Activated CD8-positive, alpha-beta memory T cell treated with anti-CD3 and anti-CD28 coated beads, Interleukin-2, amount 50 U/mL, for 1 hour (primary cell): ENCODE measurements around the gene PEX14.

Experiments
- DNase-seq: peaks from one replicate; pipeline ENCODE4 v3.0.0-alpha.2; 2020; ENCODE audit errors: extremely low read depth

Gene PEX14

DNA sequence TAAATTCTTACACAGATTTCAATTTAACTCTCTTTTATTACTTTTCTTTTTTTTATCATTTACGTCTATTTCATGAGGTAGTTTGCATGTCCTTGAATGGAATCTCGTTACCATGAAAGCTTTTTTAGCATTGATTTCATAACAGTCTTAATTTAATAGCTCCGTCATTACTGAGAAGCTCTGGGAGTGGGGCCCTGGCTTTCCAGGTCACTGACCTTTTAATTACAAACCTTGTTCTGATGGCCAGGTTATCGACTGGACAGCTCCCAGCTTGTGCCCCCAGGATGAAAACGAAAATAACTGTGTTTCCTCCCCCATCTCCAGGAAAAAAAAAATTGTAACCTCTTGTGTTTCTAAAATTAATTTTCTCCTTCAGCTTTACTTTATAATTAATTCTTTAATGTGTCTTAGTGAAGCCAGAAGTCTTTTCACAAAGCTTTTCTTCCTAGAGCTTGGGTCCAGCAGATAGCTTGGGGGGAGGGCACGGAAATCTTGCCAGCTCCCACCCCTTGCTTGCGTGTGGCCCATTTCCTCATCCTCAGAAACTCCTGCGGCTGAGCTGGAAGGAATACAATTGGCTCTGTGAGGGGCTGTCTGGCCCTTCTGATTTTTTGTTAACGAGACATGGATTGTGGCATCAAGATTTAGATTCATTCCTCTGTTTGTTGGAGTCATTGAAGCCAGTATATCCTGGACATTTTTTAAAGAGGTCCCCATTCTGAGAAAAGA lies 65.7 kb downstream of the PEX14 start:
- no peak for DNase-seq

DNA sequence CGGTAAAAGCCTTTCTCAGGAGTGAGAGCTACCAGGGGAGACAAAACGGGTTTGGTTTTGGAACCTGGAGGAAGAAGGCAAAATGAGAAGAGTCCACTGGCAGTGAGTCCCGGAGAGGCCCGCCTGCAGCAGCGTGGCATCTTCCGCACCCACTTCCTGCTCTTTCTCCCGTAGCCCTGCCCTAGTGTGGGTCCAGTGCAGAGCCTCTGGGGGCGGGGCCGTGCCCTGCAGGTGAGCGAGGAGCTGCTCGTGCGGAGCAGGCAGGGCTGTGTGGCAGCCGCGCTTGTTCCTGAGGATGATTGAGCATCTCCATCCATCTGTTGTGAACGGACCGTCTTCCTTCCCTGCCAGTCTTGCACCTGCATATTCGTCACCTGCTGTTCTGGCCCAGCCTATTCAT lies 66.5 kb downstream of the PEX14 start:
- no peak for DNase-seq

DNA sequence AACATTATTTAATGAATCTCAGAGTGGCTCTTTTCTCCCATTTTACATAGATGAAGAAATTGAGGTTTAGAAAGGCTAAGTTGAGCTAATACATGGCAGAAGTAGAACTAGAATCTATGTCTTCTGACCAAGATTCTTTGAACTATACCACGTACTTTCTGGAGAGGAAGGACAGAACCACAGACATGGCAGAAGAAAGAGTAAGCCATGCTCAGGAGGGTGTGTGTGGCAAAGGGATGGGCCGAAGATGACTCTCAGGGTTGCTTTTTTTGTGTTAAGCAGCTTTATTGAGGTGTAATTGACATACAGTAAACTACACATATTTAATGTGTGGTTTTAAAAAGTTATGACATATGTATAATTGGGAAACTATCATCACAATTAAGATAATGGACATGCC lies 69.5 kb downstream of the PEX14 start:
- DNase-seq, result no peak

DNA sequence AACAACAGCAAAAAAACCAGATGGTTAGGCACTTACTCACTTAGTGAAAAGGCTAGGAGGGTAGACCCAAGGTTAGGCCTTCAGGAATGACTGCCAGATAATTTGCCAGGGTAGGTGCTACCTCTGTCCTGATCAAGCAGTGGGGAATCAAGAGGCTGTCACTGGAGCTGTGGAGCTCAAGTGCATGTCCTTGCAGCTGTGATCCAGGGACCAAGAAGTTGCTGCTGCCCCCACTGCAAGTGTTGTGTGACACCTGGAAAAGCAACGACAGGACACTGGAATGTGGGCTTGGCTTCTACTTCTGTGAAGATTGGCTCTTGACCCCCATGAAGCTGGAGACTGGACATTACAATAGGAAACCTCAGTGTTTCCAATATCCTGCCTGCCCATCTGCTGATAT lies 72.1 kb downstream of the PEX14 start:
- DNase-seq, result no peak

DNA sequence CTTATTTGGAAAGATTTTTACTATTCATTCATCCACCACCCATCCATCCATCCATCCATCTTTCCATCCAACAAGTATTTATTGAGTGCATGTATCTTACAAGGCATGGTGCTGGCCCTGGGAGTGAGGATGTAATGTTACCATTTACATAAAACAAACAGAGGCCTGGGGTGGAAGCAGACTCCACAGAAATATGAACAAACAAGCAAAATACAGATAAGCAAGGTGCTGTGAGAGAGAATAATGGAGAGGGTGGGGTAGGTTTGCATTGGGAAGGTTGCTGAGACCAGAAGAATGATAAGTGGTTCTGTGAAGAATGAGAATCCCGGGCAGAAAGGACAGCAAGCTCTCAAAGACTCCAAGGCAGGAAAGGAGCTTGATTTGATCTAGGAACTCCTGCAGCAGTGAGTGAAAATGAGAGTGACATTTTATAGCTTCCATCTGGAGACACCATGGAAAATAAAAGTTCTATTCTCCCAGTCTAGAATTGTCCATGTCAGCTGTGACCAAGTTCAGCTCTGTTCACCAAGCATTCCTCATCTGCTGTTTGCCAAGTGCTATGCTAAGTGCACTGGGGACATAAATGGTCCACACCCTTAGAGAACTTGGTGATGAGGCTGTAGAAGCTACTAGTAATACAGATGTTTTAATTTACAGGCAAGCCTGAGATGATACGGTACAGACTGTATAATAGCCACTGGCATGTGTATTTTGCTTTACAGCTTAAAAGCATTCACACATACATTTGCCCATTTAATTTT lies 75.3 kb downstream of the PEX14 start:
- DNase-seq, result no peak

DNA sequence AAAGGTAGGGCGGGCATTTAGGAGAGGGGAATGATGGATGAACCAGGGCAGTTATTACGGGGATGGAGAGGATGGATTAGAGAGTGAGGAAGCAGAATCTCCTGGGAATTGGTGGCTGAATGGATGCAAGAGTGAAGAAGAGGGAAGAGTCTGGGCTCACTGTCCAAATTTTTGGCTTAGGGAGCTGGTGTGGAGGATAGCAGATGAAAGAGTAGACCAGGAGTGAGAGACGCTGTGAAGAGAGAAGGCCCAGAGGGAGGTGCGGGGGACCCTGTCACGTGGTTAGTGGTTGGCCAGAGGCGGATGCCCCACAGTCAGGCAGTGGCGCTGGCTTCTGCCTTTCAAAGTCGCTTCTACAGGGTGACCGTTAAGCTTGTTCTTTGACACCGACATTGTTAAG lies 78.4 kb downstream of the PEX14 start:
- DNase-seq, result no peak

- no peak for DNase-seq
These were observed 81.1 kb downstream of the PEX14 start for GRCh38 chr1:10555635-10556429.

DNA sequence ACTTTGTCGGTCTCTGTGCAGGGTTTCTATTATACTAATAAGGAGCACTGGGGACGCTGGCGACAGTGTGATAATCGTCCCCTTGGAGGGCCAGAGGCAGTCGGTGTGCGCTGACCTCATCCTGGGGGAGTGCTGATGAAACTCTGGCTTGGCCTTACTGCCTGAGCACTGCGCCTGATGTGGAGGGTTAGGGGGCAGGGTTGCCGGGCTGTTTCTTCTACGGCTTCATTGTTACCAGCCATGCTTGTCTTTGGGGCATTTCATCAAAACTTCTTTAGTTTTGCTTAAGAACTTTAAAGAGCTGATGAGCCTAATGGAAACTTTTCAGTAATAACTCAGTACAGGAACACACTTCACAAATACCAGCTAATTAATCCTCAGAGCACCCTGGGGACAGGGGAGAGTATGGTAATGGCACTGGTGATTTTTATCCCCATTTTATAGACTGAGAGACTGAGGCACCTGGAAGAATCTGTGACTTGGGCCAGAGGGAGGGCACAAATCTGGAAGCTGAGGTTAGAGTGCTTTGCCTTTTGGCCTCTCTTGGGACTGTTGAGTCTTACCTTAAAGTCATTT lies 81.8 kb downstream of the PEX14 start:
- no peak for DNase-seq

DNA sequence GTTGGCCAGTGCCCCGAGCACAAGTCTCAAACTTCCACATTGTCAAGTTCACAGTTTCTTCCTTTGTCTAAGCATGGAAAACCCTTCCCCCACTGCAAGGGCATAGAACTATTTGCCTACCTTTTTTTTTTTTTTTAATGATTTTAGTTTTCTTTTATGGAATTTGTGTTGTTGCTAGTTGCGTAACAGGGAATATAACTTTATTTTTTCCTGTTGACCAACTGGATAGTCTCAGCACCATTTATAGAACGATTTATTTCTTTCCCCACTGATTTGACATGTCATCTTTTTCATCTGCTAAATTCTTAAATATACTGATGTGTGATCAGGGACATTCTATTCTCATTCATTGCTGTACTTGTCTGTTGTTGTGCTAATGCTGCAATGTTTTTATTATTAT lies 83.0 kb downstream of the PEX14 start:
- no peak for DNase-seq

DNA sequence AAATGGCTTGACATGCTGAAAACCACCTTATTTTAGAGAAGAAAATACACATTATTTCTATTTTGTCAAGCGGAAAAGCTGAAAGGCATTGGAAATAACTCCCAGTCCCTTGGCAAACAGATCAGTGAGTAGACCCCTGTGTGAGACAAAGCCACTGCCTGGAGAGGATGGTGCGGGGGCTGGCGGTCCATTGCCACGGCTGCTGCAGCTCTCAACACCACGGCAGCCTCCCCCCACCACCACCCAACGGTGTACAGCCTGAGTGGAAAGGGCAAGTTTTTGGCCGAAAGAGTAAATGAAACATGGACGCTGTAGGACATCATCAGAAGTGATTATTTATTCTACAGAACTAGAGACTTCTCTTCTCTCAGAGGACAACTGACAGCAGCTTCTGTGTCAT lies 84.6 kb downstream of the PEX14 start:
- DNase-seq, result no peak

- DNase-seq, result no peak
These were observed 86.7 kb downstream of the PEX14 start for GRCh38 chr1:10561497-10561896.

GRCh38 chr1:10561955-10562354 lies 87.2 kb downstream of the PEX14 start:
- no peak for DNase-seq

GRCh38 chr1:10564063-10564462 lies 89.3 kb downstream of the PEX14 start:
- DNase-seq, result no peak

GRCh38 chr1:10569531-10569930 lies 94.8 kb downstream of the PEX14 start:
- DNase-seq, result no peak

- DNase-seq, result no peak
These were observed 100.9 kb downstream of the PEX14 start for GRCh38 chr1:10575616-10576015.

DNA sequence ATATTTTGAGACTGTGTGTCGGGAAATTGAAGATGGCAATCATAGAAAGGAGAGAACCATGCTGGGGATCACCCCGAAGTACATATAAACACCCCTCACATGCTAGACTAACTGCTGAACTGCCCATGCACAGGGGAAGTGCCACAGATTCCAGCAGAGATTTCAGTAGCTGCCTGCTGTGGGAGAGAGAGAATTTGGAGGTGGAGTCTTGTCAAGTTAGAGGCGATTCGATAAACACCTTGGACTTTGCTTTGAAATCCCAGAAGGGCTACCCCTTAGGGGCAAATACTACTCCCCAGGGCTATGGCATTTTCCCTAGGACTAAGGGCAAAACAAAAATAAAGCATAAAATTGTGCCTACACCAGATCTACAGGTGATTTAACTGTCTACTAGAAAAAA lies 103.3 kb downstream of the PEX14 start:
- no peak for DNase-seq

GRCh38 chr1:10583641-10584040 lies 108.9 kb downstream of the PEX14 start:
- no peak for DNase-seq

GRCh38 chr1:10585242-10585641 lies 110.5 kb downstream of the PEX14 start:
- no peak for DNase-seq

DNA sequence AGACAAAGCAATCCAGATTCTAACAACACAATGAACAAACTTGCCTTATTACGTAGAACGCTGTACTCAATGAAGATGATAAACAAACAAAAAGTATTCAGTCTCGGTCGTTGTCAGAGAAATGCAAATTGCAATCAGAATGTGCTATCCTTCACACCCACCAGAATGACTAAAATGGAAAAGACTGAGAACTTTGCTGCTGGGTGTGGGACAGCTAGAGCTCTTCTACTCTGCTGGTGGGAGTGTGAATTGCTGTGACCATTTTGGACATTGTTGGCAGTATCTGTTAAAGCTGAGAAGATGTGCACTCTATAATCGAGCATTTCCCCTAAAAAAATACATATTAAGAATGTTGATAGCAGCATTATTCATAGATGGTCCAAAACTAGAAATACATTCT lies 111.4 kb downstream of the PEX14 start:
- DNase-seq, result no peak

GRCh38 chr1:10588640-10589039 lies 113.9 kb downstream of the PEX14 start:
- DNase-seq, result no peak

DNA sequence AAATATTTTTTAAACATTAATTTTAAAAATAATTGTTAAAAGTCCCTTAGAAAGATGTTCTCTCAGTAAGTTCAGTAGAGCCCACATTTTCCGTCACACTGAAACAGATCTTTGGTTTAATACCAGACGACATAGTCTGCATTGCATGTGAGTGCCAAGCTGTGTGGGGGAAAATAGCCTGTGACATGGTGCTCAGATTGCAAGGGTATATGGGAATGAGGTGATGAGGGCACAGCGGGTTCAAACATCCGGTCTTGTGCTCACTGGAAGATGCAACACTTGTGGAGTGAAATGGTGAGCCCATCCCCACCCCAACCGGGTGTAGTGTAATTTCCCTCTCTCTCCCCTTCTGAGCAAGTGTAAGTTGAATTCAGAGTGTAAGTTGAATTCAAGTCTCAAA lies 114.3 kb downstream of the PEX14 start:
- no peak for DNase-seq

GRCh38 chr1:10591010-10591409 lies 116.3 kb downstream of the PEX14 start:
- DNase-seq, result no peak
